ENCODE data around the gene SLC16A9.

The SLC16A9 gene

GRCh38 chr10:59606551-59606961 is 103.1 kb downstream of the SLC16A9 start (continued):
- TF ChIP-seq ZNF214 (tag by site-specific recombination; IDR thresholded peaks at IDR 0.05; ENCODE audit: borderline replicate concordance): no peak
- TF ChIP-seq WT1 (tag by site-specific recombination; IDR thresholded peaks at IDR 0.05): peak; percentile 51
- no peak for TF ChIP-seq ZNF341 (tag by site-specific recombination; IDR thresholded peaks at IDR 0.05; ENCODE audit: low read depth)
- TF ChIP-seq ZIC2 (tag by site-specific recombination; IDR thresholded peaks at IDR 0.05): no peak
- no peak for TF ChIP-seq GLIS1 (tag by site-specific recombination; IDR thresholded peaks at IDR 0.05)
- TF ChIP-seq ZNF560 (tag by site-specific recombination; IDR thresholded peaks at IDR 0.05; ENCODE audit: borderline replicate concordance): no peak
- TF ChIP-seq ZNF513 (tag by site-specific recombination; IDR thresholded peaks at IDR 0.05): 0 out of 2 replicates have a peak, but pooled peaks have one; percentile 4
- no peak for TF ChIP-seq ZBTB26 (tag by site-specific recombination; optimal IDR thresholded peaks at IDR 0.05)
- no peak for TF ChIP-seq ZNF211 (tag by site-specific recombination; IDR thresholded peaks at IDR 0.05; ENCODE audit: low read depth)
- TF ChIP-seq ZBTB10 (tag by site-specific recombination; IDR thresholded peaks at IDR 0.05): no peak
- peak; percentile 52; the same call in 1 of the 2 replicates for TF ChIP-seq ZNF660 (tag by site-specific recombination; IDR thresholded peaks at IDR 0.05)
- no peak for TF ChIP-seq REST (tag by site-specific recombination; IDR thresholded peaks at IDR 0.05)
- no peak for TF ChIP-seq ZNF529 (tag by site-specific recombination; IDR thresholded peaks at IDR 0.05; ENCODE audit: insufficient replicate concordance)
- TF ChIP-seq ZNF610 (tag by site-specific recombination; IDR thresholded peaks at IDR 0.05; ENCODE audit: borderline replicate concordance): no peak
- TF ChIP-seq ZNF302 (tag by site-specific recombination; IDR thresholded peaks at IDR 0.05; ENCODE audit: low read depth): no peak
- no peak for TF ChIP-seq TRIM28 (IDR thresholded peaks at IDR 0.05; ENCODE audit: borderline replicate concordance, low read length)
- TF ChIP-seq ZNF138 (tag by site-specific recombination; IDR thresholded peaks at IDR 0.05; ENCODE audit: borderline replicate concordance): no peak
- TF ChIP-seq ZBTB1 (tag by site-specific recombination; IDR thresholded peaks at IDR 0.05): peak; percentile 54; the same call in 1 of the 2 replicates
- TF ChIP-seq ZNF580 (tag by site-specific recombination; IDR thresholded peaks at IDR 0.05): peak; percentile 80
- TF ChIP-seq ZNF2 (tag by site-specific recombination; IDR thresholded peaks at IDR 0.05): peak; percentile 34; the same call in 1 of the 2 replicates
- peak; percentile 90 for TF ChIP-seq FEZF1 (tag by site-specific recombination; IDR thresholded peaks at IDR 0.05)
- no peak for TF ChIP-seq ZXDB (tag by site-specific recombination; IDR thresholded peaks at IDR 0.05)
- TF ChIP-seq ZNF140 (tag by site-specific recombination; IDR thresholded peaks at IDR 0.05): no peak
- no peak for TF ChIP-seq ZNF24 (tag by site-specific recombination; IDR thresholded peaks at IDR 0.05)
- no peak for TF ChIP-seq ZNF837 (tag by site-specific recombination; IDR thresholded peaks at IDR 0.05)
- 0 out of 2 replicates have a peak, but pooled peaks have one; percentile 66 for TF ChIP-seq MYNN (tag by site-specific recombination; IDR thresholded peaks at IDR 0.05; ENCODE audit: borderline replicate concordance)
- TF ChIP-seq ZNF146 (tag by site-specific recombination; IDR thresholded peaks at IDR 0.05): no peak
- no peak for TF ChIP-seq ZNF548 (tag by site-specific recombination; IDR thresholded peaks at IDR 0.05)
- TF ChIP-seq ZNF558 (tag by site-specific recombination; IDR thresholded peaks at IDR 0.05): peak; percentile 60; the same call in 1 of the 2 replicates
- TF ChIP-seq ZNF843 (tag by site-specific recombination; IDR thresholded peaks at IDR 0.05): peak; percentile 93
- no peak for TF ChIP-seq ZNF792 (tag by site-specific recombination; IDR thresholded peaks at IDR 0.05)
- no peak for TF ChIP-seq ZNF26 (tag by site-specific recombination; IDR thresholded peaks at IDR 0.05)
